Colon (tissue), 2 donors: ENCODE results near the gene RTN1.
"Not testable (repeated sequence)": the region's sequence is repeated elsewhere in the genome, so short reads cannot be mapped to it uniquely, and the experiment has no call there.

Experiments
- FAIRE-seq: peaks from 2 replicates; lab custom pipeline; 2012; peaks lifted over from hg19 to GRCh38; lab: Jason Lieb, UNC
- donor health status: control.
- donor health status: control.

Gene RTN1

GRCh38 chr14:59699442-59699841 is 171.1 kb downstream of the RTN1 start:
- no peak for FAIRE-seq

DNA sequence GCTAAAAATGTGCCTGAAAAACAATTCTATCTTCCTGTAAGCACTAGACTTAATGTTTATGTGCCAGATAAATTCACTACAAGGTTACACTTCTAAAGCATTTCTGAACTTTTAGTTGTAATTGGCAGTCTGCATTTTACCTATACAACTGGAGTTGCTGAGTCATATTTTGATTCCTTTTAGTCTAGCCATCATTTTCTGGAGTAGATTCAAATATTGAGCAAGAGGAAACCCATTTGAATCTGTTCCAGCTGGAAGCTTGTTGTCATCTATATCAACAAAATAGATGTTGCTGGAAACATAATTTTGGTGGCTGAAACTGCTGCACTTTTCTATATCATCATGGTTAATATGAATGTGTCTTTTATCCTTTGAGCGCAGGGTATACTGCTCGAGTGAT is 171.8 kb downstream of the RTN1 start:
- FAIRE-seq = no peak

- FAIRE-seq = no peak
Observed at GRCh38 chr14:59695198-59695597, 175.4 kb downstream of the RTN1 start.

DNA sequence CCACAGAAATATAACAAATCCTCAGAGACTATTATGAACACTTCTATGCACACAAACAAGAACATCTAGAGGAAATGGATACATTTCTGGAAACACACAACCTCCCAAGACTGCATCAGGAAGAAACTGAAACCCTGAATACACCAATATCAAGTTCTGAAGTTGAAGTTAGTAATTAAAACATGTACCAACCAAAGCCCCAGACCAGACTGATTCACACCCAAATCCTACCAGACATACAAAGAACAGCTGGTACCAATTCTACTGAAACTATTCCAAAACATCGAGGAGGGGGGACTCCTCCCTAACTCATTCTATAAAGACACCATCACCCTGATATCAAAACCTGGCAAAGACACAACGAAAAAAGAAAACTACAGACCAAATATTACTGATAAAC is 179.3 kb downstream of the RTN1 start:
- FAIRE-seq = no peak

DNA sequence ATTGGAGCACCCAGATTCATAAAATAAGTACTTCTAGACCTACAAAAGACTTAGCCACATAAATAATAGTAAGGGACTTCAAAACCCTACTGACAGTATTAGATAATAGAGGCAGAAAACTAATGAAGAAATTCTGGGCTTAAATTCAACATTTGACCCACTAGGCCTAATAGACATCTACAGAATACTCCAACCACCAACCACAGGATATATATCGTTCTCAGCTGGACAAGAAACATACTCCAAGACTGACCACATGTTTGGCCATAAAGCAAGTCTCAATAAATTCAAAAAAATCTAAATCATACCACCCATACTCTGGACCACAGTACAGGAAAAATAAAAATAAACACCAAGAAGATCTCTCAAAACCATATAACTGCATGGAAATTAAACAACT is 180.2 kb downstream of the RTN1 start:
- no peak for FAIRE-seq

GRCh38 chr14:59688224-59689170 is 182.1 kb downstream of the RTN1 start:
- FAIRE-seq = no peak

DNA sequence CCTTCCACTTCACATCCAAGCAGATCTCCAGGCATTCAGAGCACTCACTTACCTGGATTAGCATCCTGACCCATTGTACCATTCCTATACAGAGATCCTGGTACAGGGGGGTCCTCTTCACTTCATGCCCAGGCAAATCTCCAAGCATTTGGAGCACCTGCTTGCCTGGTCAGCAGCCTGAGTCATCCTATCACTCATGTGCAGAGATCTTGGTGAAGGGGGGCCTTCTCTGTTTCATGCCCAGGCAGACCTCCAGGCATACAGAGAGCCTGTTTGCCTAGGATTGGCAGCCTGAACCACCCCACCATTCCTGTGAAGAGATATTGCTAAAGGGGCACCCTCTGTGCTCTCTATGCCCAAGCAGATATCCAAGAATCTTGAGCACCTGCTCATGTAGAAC is 182.9 kb downstream of the RTN1 start:
- FAIRE-seq = no peak

DNA sequence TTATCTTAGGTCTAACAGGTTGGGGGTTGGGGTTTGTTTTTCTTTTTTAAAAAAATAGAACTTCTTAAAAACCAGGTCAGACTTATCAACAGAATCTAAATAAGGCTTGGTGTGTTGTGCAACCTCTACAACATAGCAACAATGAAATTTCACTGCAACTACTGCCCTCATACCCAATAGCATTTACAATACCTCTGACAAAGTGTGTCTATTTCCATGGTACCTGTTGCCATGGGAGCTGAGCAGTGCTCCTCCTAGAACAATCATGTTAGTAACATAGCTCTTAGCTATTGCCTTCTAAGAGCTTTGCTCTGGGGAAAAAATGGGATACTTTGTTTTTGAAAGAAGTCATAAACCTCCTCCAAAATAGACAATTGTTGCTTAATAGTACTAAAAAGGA is 190.7 kb downstream of the RTN1 start:
- no peak for FAIRE-seq

- FAIRE-seq = no peak
Observed at GRCh38 chr14:59678352-59678751, 192.2 kb downstream of the RTN1 start.

GRCh38 chr14:59677771-59678231 is 192.8 kb downstream of the RTN1 start:
- FAIRE-seq = no peak

DNA sequence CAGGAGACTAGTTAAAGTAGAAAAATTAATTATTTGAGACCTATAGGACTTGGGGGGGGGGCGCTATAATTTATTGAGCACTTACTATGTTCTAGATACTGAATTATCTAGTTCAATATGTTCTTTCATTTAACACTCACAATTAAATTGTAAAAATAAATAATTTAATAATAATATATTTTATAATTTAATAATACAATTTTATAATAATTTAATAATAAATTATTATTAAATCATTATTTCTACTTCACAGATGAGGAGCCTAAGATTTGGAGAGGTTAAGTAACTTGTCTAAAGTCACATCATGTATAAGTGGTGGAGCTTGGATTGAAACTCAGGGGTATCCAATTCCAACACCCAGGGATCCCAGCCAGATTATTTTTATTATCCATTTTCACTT is 195.2 kb downstream of the RTN1 start:
- FAIRE-seq = no peak

DNA sequence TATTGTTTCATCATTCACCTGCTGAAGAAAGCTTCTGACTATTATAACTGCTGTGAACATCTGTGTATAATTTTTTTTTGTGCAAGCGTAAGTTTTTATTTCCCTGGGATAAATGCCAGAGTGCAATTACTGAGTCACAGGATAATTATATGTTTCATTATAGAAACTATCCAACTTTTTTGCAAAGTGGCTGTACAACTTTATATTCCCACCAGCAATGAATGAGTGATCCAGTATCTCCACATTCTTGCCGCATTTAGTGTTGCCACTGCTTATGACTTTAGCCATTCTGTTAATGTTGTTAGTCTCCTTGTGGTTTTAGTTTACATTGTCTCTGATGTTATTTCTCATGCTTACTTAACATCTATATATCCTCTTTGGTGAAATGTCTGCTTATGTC is 205.8 kb downstream of the RTN1 start:
- FAIRE-seq = no peak

DNA sequence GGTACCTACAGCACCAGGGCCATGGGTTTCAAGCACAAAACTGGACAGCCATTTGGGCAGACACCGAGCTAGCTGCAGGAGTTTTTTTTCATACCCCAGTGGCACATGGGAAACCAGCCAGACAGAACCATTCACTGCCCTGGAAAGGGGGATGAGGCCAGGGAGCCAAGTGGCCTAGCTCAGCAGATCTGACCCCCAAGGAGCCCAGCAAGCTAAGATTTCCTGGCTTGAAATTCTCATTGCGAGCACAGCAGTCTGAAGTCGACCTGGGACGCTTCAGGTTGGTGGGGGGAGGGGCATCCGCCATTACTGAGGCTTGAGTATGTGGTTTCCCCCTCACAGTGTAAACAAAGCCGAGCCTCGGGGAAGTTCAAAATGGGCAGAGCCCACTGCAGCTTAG is 212.8 kb downstream of the RTN1 start:
- FAIRE-seq = no peak

DNA sequence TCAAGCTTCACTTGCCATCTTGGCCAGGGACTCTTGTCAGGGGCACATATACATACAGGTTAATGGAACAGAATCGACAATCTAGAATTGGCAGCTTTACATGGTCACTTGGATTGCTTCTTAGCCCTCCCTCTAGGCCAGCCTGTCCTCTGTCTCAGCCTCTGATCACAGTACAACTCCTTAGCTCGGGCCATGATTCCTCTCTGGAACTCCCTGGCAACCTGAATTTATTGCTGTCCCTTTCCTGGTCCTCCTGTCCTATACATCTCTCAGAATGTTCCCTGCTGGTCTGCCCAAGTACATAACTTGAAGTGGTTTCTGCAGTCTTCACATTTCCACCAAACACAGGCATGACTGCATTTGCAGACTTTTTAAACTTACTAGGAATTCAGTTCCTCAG is 214.1 kb downstream of the RTN1 start:
- FAIRE-seq = no peak

GRCh38 chr14:59654131-59654530 is 216.4 kb downstream of the RTN1 start:
- not testable (repeated sequence) for FAIRE-seq

GRCh38 chr14:59646832-59647231 is 223.7 kb downstream of the RTN1 start:
- not testable (repeated sequence) for FAIRE-seq

DNA sequence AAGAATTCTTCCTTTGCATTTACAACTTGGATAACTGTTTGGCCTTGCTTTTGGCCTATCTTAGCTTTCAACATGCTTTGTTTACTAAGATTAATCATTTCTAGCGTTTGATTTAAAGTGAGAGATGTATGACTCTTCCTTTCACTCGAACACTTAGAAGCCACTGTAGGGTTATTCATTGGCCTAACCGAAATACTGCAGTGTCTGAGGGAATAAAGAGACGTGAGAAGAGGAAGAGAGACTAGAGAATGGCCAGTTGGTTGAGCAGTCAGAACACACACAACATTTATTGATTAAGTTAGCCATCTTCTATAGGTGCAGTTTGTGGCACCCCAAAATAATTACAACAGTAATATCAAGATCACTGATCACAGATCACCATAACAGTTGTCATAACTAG is 231.7 kb downstream of the RTN1 start:
- no peak for FAIRE-seq

DNA sequence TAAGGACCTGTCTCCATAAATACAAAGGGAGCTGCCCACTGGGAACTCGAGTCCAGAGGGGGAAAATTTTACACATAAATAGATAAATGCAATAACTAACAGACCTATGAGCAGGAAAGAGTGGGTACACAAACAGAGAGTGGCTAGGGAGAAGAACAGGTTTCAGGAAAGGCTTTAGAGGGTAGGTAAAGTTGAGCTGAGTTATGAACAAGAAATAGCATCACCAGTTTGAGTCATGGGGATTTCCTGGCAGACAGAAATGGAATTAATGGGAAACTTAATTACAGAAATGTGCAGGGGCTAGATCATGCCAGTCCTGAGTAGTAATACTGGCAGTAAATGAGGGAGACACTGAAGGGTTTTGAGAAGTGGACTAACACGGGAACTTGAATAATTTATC is 236.0 kb downstream of the RTN1 start:
- FAIRE-seq = no peak

DNA sequence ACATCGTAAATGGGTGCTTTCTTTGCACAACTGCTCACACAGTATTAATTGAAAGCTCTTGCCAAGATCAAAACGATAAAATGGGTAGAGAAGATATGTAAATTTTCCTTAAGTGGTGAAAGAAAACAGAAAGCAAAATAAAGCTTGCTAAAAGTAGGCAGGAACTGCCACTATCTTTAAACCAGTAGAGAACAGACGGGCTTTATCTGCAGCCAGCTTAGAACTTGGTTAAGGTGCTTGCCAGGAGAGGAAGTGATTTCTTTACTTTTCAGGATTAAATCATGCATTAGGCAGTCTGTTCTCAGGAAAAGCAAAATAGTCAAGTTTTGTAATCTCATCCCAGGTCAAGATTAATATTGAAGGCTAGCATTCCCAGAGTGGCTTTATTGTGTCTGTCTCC is 237.1 kb downstream of the RTN1 start:
- FAIRE-seq = no peak

- no peak for FAIRE-seq
Observed at GRCh38 chr14:59632381-59632780, 238.2 kb downstream of the RTN1 start.

DNA sequence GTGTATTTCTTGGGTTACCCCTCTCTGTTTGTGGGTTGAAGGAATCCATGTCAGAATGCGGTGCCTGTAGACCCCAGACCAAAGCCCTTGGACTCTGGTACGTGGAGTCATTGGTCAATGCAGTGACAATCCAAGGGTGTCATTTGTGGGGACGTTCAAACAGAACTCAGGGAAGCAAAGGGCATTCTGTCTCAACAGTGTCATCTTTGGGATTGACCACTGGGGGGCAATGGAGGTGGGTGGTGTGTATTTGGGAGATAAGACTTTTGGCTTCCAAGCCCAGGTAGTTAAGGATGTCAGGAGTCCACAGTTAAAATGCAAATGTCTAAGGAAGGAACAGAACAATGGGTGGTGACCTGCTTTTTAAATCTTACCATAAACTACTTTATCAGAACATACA is 239.3 kb downstream of the RTN1 start:
- FAIRE-seq = no peak

- FAIRE-seq = no peak
Observed at GRCh38 chr14:59630288-59630963, 240.2 kb downstream of the RTN1 start.
